GM10266 (cell line): Measurements from ENCODE around the gene EEA1.
"Not testable (repeated sequence)": the region's sequence is repeated elsewhere in the genome, so short reads cannot be mapped to it uniquely, and the experiment has no call there.

Experiments used
- DNase-seq: peaks from one replicate; pipeline ENCODE4 v3.0.0; 2012; ENCODE audit errors: extremely low spot score
- CTCF ChIP-seq: IDR thresholded peaks from 2 replicates; pipeline ENCODE4 v1.5.1; 2012; ENCODE audit warnings: mild to moderate bottlenecking, low read depth; ENCODE audit not compliant: control insufficient read depth, insufficient read depth; ENCODE audit errors: missing control alignments

EEA1 gene

GRCh38 chr12:92753976-92754885 is 174.9 kb downstream of the EEA1 start:
- no peak for DNase-seq
- TF ChIP-seq CTCF = no peak

GRCh38 chr12:92749691-92750090 is 179.4 kb downstream of the EEA1 start:
- not testable (repeated sequence) for DNase-seq

- no peak for DNase-seq
These were observed 181.9 kb downstream of the EEA1 start for GRCh38 chr12:92747151-92747550.

GRCh38 chr12:92745856-92746550 is 183.1 kb downstream of the EEA1 start:
- no peak for DNase-seq
- TF ChIP-seq CTCF = no peak

More at GRCh38 chr12:92747151-92747550, 181.9 kb downstream of the EEA1 start:
- TF ChIP-seq CTCF = no peak

- no peak for TF ChIP-seq CTCF
- no peak for DNase-seq
These were observed 186.1 kb downstream of the EEA1 start for GRCh38 chr12:92743026-92743425.

- TF ChIP-seq CTCF = no peak
- no peak for DNase-seq
These were observed 188.7 kb downstream of the EEA1 start for GRCh38 chr12:92740411-92740810.

- TF ChIP-seq CTCF = no peak
- DNase-seq = no peak
These were observed 190.0 kb downstream of the EEA1 start for GRCh38 chr12:92739113-92739512.
